HG03432 (cell line): ENCODE results near the gene SOCS3.

Experiments
- ATAC-seq: cut with Tn5 transposase; IDR thresholded peaks from one replicate; pipeline ENCODE4 v1.9.1; 2021; ENCODE audit warnings: mild to moderate bottlenecking, moderate library complexity; ENCODE audit not compliant: unreplicated experiment

SOCS3 gene

GRCh38 chr17:78353834-78354233 is 6.0 kb downstream of the SOCS3 start:
- no peak for ATAC-seq

- ATAC-seq = no peak
These were observed 8.3 kb downstream of the SOCS3 start for GRCh38 chr17:78351449-78352006.

- ATAC-seq = no peak
These were observed 9.8 kb downstream of the SOCS3 start for GRCh38 chr17:78349891-78350642.

- no peak for ATAC-seq
These were observed 11.7 kb downstream of the SOCS3 start for GRCh38 chr17:78348055-78348770.

GRCh38 chr17:78347453-78347852 is 12.4 kb downstream of the SOCS3 start:
- ATAC-seq = no peak

GRCh38 chr17:78346605-78347250 is 13.1 kb downstream of the SOCS3 start:
- ATAC-seq = no peak

- ATAC-seq = no peak
These were observed 13.9 kb downstream of the SOCS3 start for GRCh38 chr17:78345791-78346494.

- no peak for ATAC-seq
These were observed 14.7 kb downstream of the SOCS3 start for GRCh38 chr17:78345172-78345571.

- ATAC-seq = no peak
These were observed 15.2 kb downstream of the SOCS3 start for GRCh38 chr17:78344666-78345065.

- no peak for ATAC-seq
These were observed 16.2 kb downstream of the SOCS3 start for GRCh38 chr17:78343543-78344201.

GRCh38 chr17:78343187-78343542 is 16.7 kb downstream of the SOCS3 start:
- ATAC-seq = no peak

GRCh38 chr17:78342449-78343186 is 17.3 kb downstream of the SOCS3 start:
- no peak for ATAC-seq

- no peak for ATAC-seq
These were observed 18.1 kb downstream of the SOCS3 start for GRCh38 chr17:78341559-78342448.

GRCh38 chr17:78340183-78340955 is 19.5 kb downstream of the SOCS3 start:
- no peak for ATAC-seq

- no peak for ATAC-seq
These were observed 21.2 kb downstream of the SOCS3 start for GRCh38 chr17:78338486-78339259.

- peak; percentile 59 for ATAC-seq
These were observed 22.4 kb downstream of the SOCS3 start for GRCh38 chr17:78337244-78338109.
